Right lobe of liver (tissue), 4 donors: ENCODE data around the gene TRAPPC2.

ENCODE experiments used
- CTCF ChIP-seq, 4 donors: fragments of 200-600 bp in 3 of 4; fragments of 450-650 bp in 1 of 4; IDR thresholded peaks; one replicate each; pipeline versions ENCODE4 v1.5.1 to v1.8.0; 2016 to 2022; ENCODE audit warnings: antibody characterized with exemption in 4 of 4, mild to moderate bottlenecking in 2 of 4
- POLR2A ChIP-seq: fragments of 450-650 bp; IDR thresholded peaks from one replicate; pipeline ENCODE4 v1.6.1; 2017; ENCODE audit warnings: antibody characterized with exemption, mild to moderate bottlenecking
- donor health status: DM: no; HTN: no; CAD: no.
- donor health status: DM: no; HTN: no; CAD: no.
- donor health status: DM: no; HTN: yes; CAD: no.

DNA sequence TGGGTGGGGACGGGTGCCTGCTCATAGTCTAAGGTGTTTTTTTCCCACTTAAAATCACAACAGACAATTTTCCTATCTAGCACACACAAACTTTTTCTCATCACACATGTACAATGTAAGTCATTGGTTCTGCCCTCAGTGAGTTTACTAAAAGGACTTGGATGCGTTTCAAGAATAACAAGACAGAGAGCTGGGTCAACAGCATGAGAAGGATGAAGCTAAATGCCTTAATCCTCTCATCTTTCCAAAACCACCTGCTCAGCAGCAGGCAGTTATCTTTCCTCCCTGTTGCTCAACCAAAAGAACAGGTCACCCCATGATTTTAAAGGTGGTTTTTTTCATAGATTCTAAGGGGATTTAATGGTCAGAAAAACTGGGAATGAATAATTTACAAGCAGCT is 40.3 kb upstream of the TRAPPC2 start:
- no peak for TF ChIP-seq CTCF (IDR thresholded peaks at IDR 0.05)
- no peak for TF ChIP-seq POLR2A
